K562 (cell line): ENCODE data around the gene KCNK1. TPM values are rescaled to one million over a fixed set of nuclear protein-coding genes. Genes with fewer than 3 reads are reported as not detected.
A peak's percentile ranks its signal among the peaks of the same experiment; 100 is the strongest.

Experiments used
- CBX3 ChIP-seq, 2 experiments: IDR thresholded peaks; 1 replicate in 1 of 2; 2 replicates in 1 of 2; pipeline ENCODE4 v1.6.1; 2012; ENCODE audit warnings: inconsistent platforms in 2 of 2, low read length in 2 of 2, borderline replicate concordance in 1 of 2, control low read depth in 1 of 2
- CTCFL ChIP-seq: IDR thresholded peaks from 2 replicates; pipeline ENCODE4 v1.6.1; 2011; ENCODE audit warnings: borderline replicate concordance, low read depth, mild to moderate bottlenecking, moderate library complexity, low read length; ENCODE audit not compliant: insufficient read depth, poor library complexity, severe bottlenecking
- ESRRA ChIP-seq: fragments of 450-650 bp; IDR thresholded peaks from 2 replicates; pipeline ENCODE4 v1.6.1; 2014; ENCODE audit warnings: low read depth, mild to moderate bottlenecking, moderate library complexity, borderline replicate concordance
- ETV5 ChIP-seq: sonication (generic); formaldehyde crosslinking; IDR thresholded peaks from 2 replicates; pipeline ENCODE4 v1.4.0; 2020; ENCODE audit warnings: low read depth, mild to moderate bottlenecking, missing genetic modification reagents
- FOXJ3 ChIP-seq: sonication (generic); formaldehyde crosslinking; IDR thresholded peaks from 2 replicates; pipeline ENCODE4 v1.4.0; 2020; ENCODE audit warnings: mild to moderate bottlenecking, missing genetic modification reagents
- GABPA ChIP-seq: fragments of 200-800 bp; sonication (Bioruptor generic); conservative IDR thresholded peaks from 2 replicates; pipeline ENCODE4 v1.6.1; 2016; ENCODE audit warnings: low read depth, missing genetic modification characterization, missing compliant biosample characterization
- HDAC1 ChIP-seq, 2 experiments: fragments of 450-650 bp; IDR thresholded peaks; 2 replicates each; pipeline ENCODE4 v1.6.1; 2016 to 2017; ENCODE audit warnings: inconsistent platforms in 1 of 2, mild to moderate bottlenecking in 1 of 2, moderate library complexity in 1 of 2
- HIVEP1 ChIP-seq: fragments of 250-450 bp; sonication (Bioruptor Pico); IDR thresholded peaks from 2 replicates; pipeline ENCODE4 v1.4.0; 2020; ENCODE audit warnings: mild to moderate bottlenecking
- KLF6 ChIP-seq: fragments of 250-450 bp; sonication (Bioruptor Pico); IDR thresholded peaks from 2 replicates; pipeline ENCODE4 v1.4.0; 2020; ENCODE audit warnings: mild to moderate bottlenecking, moderate library complexity, borderline replicate concordance
- MBD2 ChIP-seq: sonication (generic); IDR thresholded peaks from 2 replicates; pipeline ENCODE4 v1.6.1; 2016; ENCODE audit warnings: low read depth, borderline replicate concordance
- MEIS2 ChIP-seq: fragments of 450-650 bp; IDR thresholded peaks from 2 replicates; pipeline ENCODE4 v1.6.1; 2014; ENCODE audit warnings: mild to moderate bottlenecking; ENCODE audit not compliant: partially characterized antibody
- NBN ChIP-seq: fragments of 450-650 bp; IDR thresholded peaks from 2 replicates; pipeline ENCODE4 v1.6.1; 2016; ENCODE audit warnings: low read depth, mild to moderate bottlenecking
- PHB ChIP-seq: fragments of 250-450 bp; sonication (Bioruptor Pico); IDR thresholded peaks from 2 replicates; pipeline ENCODE4 v1.5.0; 2021
- RCOR1 ChIP-seq, 2 experiments: IDR thresholded peaks; 2 replicates each; pipeline ENCODE4 v1.6.1; 2012; ENCODE audit warnings: low read depth in 2 of 2, low read length in 2 of 2, borderline replicate concordance in 1 of 2, improper control_type of control experiment in 1 of 2
- RREB1 ChIP-seq: fragments of 250-450 bp; sonication (Bioruptor Pico); IDR thresholded peaks from 2 replicates; pipeline ENCODE4 v1.4.0; 2020
- SIN3A ChIP-seq, 2 experiments: fragments of 150-350 bp in 1 of 2; IDR thresholded peaks; 2 replicates each; pipeline ENCODE4 v1.6.1; 2011 to 2016; ENCODE audit warnings: borderline replicate concordance in 2 of 2, low read depth in 2 of 2, low read length in 2 of 2, mild to moderate bottlenecking in 2 of 2, moderate library complexity in 2 of 2; ENCODE audit not compliant: control insufficient read depth in 1 of 2
- ZBTB7A ChIP-seq: IDR thresholded peaks from 2 replicates; pipeline ENCODE4 v1.6.1; 2011; ENCODE audit warnings: low read depth, mild to moderate bottlenecking, low read length, moderate library complexity, borderline replicate concordance; ENCODE audit not compliant: control insufficient read depth
- ZNF583 ChIP-seq: fragments of 250-450 bp; sonication (Bioruptor Pico); IDR thresholded peaks from 2 replicates; pipeline ENCODE4 v1.4.0; 2020
- ZNF766 ChIP-seq: fragments of 200-800 bp; sonication (Bioruptor generic); conservative IDR thresholded peaks from 2 replicates; pipeline ENCODE4 v1.6.1; 2016; ENCODE audit warnings: missing genetic modification characterization, missing compliant biosample characterization
- polyA plus RNA-seq, 8 experiments: library from polyadenylated mRNA; depleted of rRNA in 4 of 8; stranded (reverse) in 5 of 8; unstranded in 3 of 8; fragments of >200 nt; fragmentation: Nextera tagmentation in 2 of 8; fragmentation: Illumina TruSeq in 1 of 8; extraction: Ambion mirVana in 2 of 8; extraction: Trizol in 1 of 8; gene quantifications; 2 replicates each; pipeline versions ENCODE4 v1.2.1 to v1.2.3, GENCODE V29; 2011 to 2014; ENCODE audit warnings: inconsistent platforms in 1 of 8, missing spikeins in 1 of 8
- total RNA-seq, 7 experiments: library from RNA; depleted of rRNA in 6 of 7; stranded (reverse); fragments of >200 nt in 6 of 7; fragmentation: Illumina TruSeq in 2 of 7; extraction: Trizol in 2 of 7; gene quantifications; 2 replicates each; pipeline versions ENCODE4 v1.2.1 to v1.2.3, GENCODE V29; 2011 to 2021; ENCODE audit warnings: low replicate concordance in 1 of 7

KCNK1 gene
- total and polyA plus RNA-seq, 9 of the 15 experiments (the other 6 are each of a cell fraction or from before 2014, with no cell fraction given) = 3.1 to 22.7 (median 6.0) TPM

GRCh38 chr1:233598891-233599541 is 14.9 kb upstream of the KCNK1 start (continued):
- TF ChIP-seq RREB1 (CRISPR knock-in tag) (no peak), CBX3 (IDR thresholded peaks at IDR 0.05; ENCODE audit: borderline replicate concordance in 1 of 2, low read length in 2 of 2) (no peak), ZNF583 (no peak), ZBTB7A (no peak), ZNF766 (CRISPR knock-in tag) (no peak), KLF6 (CRISPR knock-in tag) (no peak), HIVEP1 (no peak), ESRRA (peak; percentile 35; the same call in 1 of the 2 replicates), CTCFL (no peak), FOXJ3 (CRISPR knock-in tag) (no peak), ETV5 (CRISPR knock-in tag) (no peak), SIN3A (IDR thresholded peaks at IDR 0.05; ENCODE audit: borderline replicate concordance in 2 of 2, control insufficient read depth in 1 of 2, low read depth in 2 of 2, low read length in 2 of 2) (no peak), GABPA (tag) (0 out of 2 replicates have a peak, but pooled peaks have one; percentile 24), MEIS2 (peak; percentile 96), RCOR1 (IDR thresholded peaks at IDR 0.05; ENCODE audit: borderline replicate concordance in 1 of 2, low read depth in 2 of 2, low read length in 2 of 2) (peak in 1 of 2 experiments; percentile 60; a peak in 1 of 4 replicates), PHB (CRISPR knock-in tag) (no peak), HDAC1 (IDR thresholded peaks at IDR 0.05) (peak in 1 of 2 experiments; percentile 39; a peak in 1 of 4 replicates), MBD2 (no peak), NBN (no peak)
